ENCODE data around the gene HYCC1.
"Not testable (repeated sequence)": the region's sequence is repeated elsewhere in the genome, so short reads cannot be mapped to it uniquely, and the experiment has no call there.

Gene HYCC1

DNA sequence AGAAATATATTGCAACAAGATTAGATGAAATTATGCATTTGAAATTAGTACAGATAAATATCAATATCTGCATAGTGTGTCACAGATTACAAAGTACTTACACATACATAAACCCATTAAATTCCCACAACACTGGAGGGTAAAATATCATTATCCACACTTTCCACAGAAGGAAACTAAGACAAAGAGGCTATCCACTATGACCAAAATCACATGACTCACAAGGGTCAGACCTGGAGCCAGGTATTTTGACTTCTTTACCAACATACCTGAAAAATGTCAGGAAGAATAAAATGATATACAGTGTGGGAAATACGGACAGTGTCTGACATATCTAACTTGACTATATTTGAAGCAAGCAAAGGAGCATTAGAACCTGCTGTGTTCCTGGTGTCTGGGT, 34.1 kb downstream of the HYCC1 start:
- H3K27ac ChIP-seq = no peak overlapping the region
- TF ChIP-seq, protein P1, sequence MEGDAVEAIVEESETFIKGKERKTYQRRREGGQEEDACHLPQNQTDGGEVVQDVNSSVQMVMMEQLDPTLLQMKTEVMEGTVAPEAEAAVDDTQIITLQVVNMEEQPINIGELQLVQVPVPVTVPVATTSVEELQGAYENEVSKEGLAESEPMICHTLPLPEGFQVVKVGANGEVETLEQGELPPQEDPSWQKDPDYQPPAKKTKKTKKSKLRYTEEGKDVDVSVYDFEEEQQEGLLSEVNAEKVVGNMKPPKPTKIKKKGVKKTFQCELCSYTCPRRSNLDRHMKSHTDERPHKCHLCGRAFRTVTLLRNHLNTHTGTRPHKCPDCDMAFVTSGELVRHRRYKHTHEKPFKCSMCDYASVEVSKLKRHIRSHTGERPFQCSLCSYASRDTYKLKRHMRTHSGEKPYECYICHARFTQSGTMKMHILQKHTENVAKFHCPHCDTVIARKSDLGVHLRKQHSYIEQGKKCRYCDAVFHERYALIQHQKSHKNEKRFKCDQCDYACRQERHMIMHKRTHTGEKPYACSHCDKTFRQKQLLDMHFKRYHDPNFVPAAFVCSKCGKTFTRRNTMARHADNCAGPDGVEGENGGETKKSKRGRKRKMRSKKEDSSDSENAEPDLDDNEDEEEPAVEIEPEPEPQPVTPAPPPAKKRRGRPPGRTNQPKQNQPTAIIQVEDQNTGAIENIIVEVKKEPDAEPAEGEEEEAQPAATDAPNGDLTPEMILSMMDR (conservative IDR thresholded peaks at IDR 0.05) = no peak
- TF ChIP-seq ZFX (IDR thresholded peaks at IDR 0.05) = no peak

DNA sequence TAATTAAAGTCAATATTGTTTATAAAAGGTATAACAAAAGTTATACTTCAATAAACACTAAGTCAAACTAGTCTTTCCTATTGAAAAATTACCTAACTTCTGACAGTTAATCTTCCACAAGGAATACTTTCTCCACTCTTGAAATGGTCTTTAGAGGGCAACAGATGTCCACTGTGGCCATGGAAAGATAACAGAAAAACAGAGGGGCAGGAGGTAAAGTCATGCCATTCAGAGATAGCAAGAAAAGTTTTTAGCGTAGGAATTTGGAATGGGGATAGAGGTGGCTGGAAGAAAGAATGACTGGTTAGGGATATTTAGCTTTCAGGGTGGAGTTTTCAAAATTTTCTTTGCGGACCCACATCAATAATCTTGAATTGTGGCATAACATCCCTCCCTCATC, 34.7 kb downstream of the HYCC1 start:
- TF ChIP-seq, protein P1 (conservative IDR thresholded peaks at IDR 0.05) = no peak
- TF ChIP-seq ZFX (IDR thresholded peaks at IDR 0.05) = no peak
- H3K27ac ChIP-seq = no peak overlapping the region

DNA sequence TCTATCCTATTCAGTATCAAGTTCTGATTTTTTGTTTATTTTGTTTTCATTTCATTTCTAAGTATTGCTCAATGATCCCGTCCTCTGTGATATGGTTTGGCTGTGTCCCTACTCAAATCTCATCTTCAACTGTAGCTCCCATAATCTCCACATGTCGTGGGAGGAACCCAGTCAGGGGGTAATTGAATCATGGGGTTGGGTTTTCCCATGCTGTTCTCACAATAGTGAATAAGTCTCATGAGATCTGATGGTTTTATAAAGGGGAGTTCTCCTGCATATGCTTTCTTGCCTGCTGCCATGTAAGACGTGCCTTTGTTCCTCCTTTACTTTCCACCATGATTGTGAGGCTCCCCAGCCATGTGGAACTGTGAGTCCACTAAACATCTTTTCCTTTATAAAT, 39.3 kb downstream of the HYCC1 start:
- not testable (repeated sequence) for H3K27ac ChIP-seq

DNA sequence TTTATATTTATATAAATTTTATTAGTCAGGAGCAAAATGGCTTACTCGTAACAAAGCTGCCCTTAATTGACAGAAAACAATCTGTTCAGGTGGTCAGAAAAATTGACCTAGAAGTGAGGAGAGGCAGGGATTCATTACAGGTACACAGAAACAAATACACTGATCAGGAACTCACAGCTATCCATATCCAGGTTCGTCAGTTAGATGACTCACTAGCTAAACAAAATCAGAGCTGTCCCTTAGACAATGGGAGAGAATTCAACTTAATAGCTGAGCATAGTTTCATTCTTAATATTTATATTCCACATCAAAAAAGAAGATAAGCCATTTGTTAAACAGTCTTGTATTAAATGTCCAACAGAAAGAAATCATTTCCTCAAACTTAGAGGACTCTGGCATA, 41.7 kb downstream of the HYCC1 start:
- no peak for TF ChIP-seq ZFX (IDR thresholded peaks at IDR 0.05)
- TF ChIP-seq, protein P1 (conservative IDR thresholded peaks at IDR 0.05) = no peak
- no peak overlapping the region for H3K27ac ChIP-seq

DNA sequence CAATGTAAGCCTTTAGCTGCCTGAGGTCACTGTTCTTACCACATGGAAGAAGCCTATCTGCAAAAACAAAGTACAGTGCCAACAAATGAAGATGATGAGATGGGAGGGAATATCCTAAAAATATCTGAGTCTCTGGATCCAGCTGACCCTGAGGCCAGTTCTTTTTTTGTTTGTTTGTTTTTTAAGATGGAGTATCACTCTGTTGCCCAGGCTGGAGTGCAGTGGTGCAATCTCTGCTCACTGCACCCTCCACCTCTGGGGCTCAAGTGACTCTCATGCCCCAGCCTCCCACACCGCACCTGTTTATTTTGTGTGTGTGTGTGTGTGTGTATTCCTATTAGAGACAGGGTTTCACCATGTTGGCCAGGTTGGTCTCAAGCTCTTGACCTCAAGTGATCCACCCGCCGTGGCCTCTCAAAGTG, 44.9 kb downstream of the HYCC1 start:
- TF ChIP-seq ZFX (IDR thresholded peaks at IDR 0.05) = no peak
- TF ChIP-seq, protein P1 (conservative IDR thresholded peaks at IDR 0.05) = no peak
- no peak overlapping the region for H3K27ac ChIP-seq

All from C4-2B (cell line).